Sciatic nerve (tissue), 2 donors: Measurements from ENCODE around the gene GPT2. TPM values are rescaled to one million over a fixed set of nuclear protein-coding genes. Genes with fewer than 3 reads are reported as not detected.

Source experiments
- ATAC-seq: fragments of 200-7000 bp; cut with Tn5 transposase; one replicate; pipeline ENCODE4 v1.9.1; 2020; ENCODE audit warnings: mild to moderate bottlenecking, moderate library complexity
- DNase-seq: peaks from one replicate; pipeline ENCODE4 v3.0.0-alpha.2; 2020; ENCODE audit warnings: low spot score
- intact Hi-C: fragments of 100-400 bp; cut with DNase I; formaldehyde crosslinking; loops from one replicate; pipeline ENCODE4 v1.14.2; 2022
- total RNA-seq: library from RNA; stranded (reverse); fragmentation: NEBNext Ultra II Directional; extraction: Animal tissue kit (Norgen Biotek cat#: 25700); gene quantifications from one replicate; pipeline ENCODE4 v1.2.1, GENCODE V29; 2021
- donor health status: DM: no; HTN: no; CAD: no.
- donor health status: DM: no; HTN: no; CAD: no.

Gene GPT2
- total RNA-seq, 1 donor from 2014 or later: 37.1 TPM

DNA sequence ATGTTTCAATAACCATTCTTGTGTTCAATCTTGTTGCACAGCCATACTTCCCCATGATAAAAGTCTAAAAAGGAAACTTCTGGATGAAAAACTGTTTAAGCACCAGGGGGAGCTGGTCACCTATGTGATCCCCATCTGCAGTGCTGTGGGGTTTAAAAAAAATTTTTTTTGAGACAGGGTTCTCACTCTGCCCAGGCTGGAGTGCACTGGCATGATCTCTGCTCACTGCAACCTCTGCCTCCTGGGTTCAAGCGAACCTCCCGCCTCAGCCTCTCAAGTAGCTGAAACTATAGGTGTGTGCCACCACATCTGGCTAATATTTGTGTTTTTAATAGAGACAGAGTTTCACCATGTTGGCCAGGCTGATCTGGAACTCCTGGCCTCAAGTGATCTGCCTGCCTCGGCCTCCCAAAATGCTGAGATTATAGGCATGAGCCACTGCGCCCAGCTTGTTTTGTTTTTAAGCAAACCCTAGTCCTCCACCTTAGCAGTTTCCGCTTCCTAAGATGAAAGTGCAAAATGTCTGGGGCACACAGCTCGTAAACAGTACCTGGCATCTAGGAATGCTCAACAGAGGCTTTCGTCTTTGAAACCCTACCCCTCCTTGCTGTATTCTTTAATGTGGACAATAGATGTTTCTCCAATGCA is 63.9 kb downstream of the GPT2 start:
- DNase-seq (peak; percentile 19), ATAC-seq (peak; percentile 50)
- intact Hi-C loops: no loop called here

DNA sequence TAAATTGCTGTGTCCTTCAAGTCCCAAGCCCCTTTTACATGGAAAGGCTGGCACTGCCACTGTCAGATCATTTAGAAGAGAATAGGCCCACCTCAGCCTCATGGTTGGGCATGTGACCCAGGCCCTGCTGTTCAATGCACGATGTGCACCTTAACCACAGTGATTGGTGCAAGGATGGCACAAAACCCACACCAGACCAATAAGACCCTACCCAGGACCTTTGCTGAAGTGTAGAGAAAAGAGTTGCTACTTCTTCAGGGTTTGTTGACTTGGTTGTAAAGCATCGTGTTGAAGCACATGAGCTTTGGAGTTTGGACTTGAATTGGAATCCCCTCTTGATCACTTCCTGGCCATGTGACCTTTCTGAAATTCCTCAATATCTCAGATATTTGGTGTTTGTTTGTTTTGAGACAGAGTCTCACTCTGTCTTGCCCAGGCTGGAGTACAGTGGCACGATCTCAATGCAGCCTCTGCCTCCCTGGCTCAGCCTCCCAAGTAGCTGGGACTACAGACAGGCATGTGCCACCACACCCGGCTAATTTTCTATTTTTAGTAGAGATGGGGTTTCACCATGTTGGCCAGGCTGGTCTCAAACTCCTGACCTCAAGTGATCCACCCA is 64.5 kb downstream of the GPT2 start:
- intact Hi-C loops: no loop called here
- ATAC-seq (no peak), DNase-seq (peak; percentile 6)

DNA sequence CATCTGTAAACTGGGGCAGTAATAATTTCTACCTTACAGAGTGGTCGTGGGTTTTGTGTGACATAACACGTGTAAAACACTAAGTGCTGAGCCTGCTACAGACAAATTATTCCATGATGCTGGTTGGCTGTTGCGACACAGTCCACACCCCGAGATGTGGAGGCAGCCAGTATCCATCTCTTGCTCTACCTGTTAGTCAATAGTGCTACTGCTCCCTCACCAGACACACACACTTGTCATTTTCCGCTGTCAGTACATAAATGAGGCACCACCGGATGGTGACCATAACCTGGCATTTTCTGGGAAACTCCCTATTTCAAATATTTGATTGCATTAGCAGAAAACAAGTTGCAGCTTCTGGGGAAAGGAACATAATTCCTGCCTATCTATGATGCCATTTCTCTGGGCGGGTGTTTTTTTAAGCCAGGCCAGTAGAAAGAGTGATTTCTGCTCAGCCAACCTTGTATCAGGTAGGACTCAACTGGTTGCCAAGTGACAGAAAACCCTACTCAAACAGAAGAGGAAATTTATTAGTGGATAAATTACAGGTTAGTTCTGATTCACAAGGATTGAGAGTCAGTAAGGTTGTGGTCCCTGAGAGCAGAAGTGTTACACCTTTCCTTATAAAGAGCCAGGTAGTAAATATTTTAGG is 65.2 kb downstream of the GPT2 start:
- intact Hi-C loops: no loop called here
- peak; percentile 8 for DNase-seq
- no peak for ATAC-seq

DNA sequence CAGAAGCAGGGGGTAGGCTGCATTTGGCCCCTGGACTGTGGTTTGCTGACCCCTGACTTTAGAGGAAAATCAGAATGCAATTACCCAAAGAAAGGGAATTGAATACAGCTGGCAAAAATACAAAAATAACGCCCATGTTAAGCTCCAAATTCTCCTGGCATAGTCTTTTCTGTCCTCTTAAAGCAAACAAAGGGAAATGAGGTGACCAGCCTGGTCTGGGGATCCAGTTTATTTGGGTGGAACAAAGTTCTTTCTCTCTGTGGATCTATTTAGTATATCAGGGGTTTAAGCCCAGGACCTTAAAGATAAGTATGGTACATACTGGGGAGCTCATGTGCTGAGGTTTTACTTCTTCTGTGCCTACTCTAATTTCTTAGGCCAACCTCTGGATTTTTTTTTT is 65.8 kb downstream of the GPT2 start:
- no peak for ATAC-seq
- no peak for DNase-seq
- intact Hi-C loops: no loop called here

DNA sequence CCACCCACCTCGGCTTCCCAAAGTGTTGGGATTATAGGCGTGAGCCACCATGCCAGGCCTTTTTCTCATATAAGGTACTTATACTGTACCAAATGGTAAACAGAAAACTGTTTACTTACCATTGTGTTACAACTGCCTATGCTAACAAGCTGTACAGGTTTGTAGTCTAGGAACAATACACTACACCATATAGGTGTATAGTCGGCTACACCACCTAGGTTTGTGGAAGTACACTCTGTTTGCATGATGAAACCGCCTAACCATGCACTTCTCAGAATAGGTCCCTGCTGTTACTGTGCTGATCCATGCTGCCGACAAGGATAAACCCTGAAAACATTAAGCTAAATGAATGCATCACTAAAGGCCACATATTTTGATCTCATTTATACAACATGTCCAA is 70.4 kb downstream of the GPT2 start:
- intact Hi-C loops: no loop called here
- no peak for DNase-seq
- no peak for ATAC-seq

DNA sequence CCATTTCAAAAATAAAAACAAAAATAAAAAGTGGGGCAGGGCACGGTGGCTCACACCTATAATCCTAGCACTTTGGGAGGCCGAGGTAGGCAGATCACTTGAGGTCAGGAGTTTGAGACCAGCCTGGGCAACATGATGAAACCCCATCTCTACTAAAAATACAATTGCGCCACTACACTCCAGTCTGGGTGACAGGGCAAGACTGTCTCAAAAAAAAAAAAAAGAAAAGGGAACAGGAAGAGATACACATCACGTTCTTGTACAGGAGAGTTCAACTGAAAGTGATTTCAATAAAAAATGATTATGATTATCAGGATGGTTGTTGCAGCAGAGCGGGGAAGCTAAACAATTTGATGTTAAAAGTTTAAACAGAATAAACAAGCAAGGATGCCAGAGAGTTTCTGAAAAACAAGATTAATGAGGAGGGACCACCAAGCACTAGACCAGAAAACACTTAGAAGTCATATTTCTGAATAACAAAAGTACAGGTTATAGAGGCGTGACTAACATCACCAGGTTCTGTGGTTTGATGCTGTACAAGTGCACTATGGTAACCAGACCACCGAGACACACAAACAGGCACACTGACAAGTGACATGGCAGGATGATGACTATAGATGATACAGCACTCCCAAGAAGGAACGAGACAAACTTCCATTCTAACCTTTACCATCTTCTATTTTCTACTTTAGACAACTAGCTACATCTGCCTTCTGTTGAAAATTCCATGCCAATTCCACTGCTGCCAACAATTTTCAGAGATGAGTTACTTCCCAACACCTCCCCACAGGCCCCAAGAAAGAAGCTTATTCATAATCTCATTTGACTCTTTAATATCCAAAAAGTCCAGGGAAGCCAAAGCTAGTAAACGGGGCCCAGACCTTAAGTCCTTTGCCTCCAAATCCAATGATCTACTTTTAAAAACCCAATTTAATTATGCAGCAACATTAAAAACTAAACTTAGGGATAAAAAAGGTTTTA is 77.5 kb downstream of the GPT2 start:
- no peak for DNase-seq
- intact Hi-C loops: no loop called here
- no peak for ATAC-seq

DNA sequence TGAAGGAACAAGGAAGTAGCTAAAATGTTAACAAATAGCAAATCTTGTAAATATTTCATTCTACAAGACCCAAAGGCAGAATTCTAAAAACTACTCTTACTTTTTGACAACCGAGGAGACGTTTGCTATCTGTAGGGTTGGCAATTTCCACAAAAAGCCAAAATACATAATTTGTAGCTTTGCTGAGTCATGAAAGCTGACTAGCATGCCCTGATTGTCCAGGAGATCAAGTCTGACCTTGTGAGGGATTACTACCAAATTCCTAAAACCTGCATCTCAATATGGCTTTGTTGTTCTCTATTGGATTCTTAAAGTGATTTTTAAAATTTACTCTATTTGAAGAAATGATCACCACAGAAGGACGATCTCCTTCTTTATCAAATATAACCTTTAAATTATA is 78.5 kb downstream of the GPT2 start:
- DNase-seq (no peak), ATAC-seq (no peak)
- intact Hi-C loops: no loop called here

DNA sequence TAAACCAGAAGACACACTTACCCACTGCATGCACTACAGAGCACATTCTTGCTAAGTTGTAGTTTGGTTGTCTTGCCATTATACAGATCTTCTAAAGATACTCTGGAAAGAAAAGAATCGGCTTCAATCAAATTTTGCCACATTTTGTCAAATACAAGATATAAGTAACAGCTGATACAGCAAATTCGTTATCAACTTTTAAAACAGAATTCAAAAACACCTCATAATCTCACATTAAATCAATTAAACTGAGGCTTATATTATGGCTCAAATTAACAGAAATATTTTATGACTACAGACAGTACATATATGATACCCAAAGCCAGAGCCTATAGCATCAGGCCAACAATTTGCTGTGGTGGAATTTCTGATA is 83.9 kb downstream of the GPT2 start:
- DNase-seq (no peak), ATAC-seq (no peak)
- intact Hi-C loops: no loop called here

DNA sequence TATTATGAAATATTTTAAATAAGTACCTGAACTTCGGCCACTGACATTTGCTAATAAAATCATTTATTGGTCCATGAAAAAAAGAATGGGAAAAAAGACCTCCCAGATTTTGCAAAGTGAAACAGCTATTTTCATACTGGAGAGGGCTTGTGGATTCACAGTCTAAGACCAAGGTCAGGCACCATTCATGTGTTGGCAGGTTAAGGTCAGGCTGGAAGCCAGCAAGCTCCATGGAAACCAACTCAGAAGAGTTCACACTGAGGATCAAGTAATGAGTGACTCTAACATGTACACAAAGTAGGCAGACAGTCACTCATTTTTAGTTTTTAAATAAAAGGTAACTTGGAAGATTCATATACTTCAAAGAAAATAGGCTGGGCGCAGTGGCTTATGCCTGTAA is 85.9 kb downstream of the GPT2 start:
- DNase-seq: no peak
- no peak for ATAC-seq
- intact Hi-C loops: no loop called here

DNA sequence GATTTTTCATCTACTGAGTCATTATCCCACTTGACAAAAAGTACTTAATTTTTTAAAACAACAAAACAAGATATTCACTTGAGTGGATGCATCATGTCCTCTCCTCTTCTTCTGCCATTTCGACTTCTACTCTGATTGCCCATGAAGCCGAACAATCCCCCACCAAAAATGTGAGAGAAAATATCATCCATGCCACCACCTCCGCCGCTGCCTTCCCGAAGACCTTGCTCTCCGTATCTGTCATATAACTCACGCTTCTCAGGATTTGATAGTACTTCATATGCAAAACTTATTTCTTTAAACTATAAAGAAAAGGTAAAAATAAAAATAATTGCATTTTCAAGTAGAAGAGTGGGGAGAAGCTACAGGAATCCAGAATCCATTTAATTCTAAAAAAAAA is 87.1 kb downstream of the GPT2 start:
- ATAC-seq: no peak
- no peak for DNase-seq
- intact Hi-C loops: no loop called here

DNA sequence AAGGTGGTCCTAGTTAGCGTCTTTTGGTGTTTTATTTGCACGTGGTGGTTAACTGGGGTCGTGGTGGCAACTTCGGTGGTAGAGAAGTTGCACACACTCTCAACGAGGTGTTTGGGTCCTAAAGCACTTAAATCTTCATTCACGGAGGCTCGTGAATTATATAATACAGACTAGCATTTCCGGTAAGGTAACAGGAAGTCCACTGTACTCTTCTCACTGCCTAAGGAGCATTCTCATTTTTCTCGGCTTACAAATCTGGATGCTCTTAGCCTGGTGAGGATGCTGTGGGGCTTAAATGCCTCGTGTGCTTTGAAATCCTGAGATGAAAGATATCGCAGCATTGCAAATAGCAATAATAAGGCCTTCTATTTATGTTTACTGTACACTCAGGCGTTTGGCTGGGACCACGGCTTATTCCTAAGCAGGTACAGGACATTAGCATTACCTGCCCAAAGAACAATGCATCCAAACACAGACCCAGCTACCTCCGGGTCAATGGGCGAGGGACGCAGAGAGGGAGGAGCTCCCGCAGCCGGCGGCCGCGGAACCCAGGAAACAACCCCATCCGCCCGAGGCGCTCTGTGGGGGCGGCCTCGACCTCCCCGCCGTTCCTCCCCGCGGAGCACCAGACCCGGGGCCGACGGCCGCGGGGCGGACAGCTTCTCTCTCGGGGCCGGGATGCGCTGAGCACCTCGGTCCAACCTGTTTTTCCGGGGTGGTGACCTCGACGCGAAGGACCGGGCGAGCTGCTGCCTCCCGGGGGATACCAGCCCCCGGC is 88.5 kb downstream of the GPT2 start:
- peak; percentile 65 for DNase-seq
- intact Hi-C loops: no loop called here

DNA sequence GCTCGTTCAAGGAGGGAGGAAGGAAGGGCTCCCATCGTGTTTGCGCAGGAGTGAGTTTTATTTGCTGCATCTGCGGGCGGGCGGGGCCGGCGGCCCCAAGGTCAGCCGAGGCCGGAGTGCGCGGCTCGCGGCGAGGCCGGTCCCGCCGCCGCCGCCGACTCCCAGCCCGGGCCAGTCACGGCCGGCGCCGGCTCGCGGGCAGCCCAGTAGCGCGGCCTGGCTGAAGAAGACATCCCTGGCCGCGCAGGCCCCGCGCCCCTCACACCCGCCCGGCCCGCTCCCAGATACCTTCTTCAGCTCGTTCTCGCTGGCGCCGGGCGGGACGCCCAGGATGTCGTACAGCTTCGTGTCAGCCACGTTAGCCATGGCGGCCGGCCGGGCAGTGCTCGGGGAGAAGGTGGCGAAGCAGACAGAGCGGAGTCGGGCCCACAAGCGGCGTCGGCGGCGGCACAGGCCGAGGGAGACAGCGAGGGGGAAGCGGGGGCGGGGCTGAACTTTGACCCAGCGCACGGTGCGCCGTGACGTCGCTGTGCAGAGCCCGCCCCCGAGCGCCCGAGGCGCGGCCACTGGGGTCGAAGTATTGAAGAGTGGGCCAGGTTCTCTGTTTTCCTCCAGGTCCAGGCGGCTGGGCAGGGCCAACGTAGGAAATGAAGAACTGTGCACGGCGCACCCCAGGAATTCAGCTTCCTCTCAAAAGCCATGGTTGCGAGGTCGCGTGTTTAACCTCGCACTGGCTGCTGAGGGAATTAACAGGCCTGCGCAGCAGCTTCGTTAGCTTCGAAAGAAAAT is 89.2 kb downstream of the GPT2 start, which contains the start of gene DNAJA2:
DNAJA2 (minus strand) TSS at position 468 of the 789 bp plus-strand sequence; CDS start at position 366, 102 bp downstream.
- DNase-seq: peak; percentile 97
- peak; percentile 100 for ATAC-seq
- intact Hi-C loops: no loop called here

More for the DNA sequence above, 88.5 kb downstream of the GPT2 start:
- ATAC-seq: no peak

DNA sequence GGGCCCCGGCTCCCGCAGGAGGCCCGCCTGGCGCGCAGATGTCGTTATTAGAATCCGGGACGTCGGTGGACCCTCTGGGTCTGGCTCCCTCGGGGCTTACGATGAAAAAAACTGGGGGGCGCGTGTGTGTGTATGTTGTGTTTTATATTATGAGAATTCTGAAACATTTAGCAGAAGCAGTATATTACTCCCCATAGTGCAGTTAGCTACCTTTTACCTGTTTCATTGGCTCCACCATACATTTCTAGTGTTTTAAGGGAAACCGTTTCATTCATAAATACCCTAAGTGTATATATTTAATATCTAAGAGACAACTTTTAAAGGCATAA is 89.8 kb downstream of the GPT2 start:
- ATAC-seq (no peak), DNase-seq (no peak)
- intact Hi-C loops: no loop called here

DNA sequence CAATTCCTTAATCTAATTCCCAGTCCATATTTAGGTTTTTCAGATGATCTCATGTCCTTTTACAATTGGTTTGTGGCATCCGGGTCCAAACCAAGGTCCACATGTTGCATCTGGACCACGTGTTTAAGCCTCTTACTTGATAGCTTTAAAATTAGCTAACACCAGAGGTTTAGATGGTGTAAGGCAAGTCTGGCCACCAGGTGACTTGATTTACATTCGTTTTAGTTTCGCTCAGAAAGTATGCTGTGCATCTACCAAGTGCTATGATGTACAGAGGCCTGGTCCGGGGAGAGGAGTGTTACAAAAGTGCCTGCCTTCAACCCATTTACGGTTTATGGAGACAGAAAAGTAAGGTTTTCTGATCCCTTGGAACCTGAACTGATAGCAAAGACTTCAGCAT is 90.2 kb downstream of the GPT2 start:
- intact Hi-C loops: no loop called here
- DNase-seq (no peak), ATAC-seq (no peak)

DNA sequence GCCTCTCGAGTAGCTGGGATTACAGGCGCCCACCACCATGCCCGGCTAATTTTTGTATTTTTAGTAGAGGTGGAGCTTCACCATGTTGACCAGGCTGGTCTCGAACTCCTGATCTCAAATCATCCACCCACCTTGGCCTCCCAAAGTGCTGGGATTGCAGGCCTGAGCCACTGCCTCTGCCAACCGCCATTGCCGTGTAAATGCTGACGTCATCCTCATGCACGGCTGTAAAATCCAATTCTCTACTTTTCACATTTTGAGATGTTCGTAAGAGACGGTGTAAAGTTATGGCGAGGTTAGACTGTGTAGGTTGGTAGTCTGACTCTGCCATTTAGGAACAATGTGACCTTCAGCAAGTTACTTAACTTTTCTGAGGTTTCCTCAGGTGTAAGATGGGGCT is 91.0 kb downstream of the GPT2 start:
- ATAC-seq: no peak
- intact Hi-C loops: no loop called here
- no peak for DNase-seq

DNA sequence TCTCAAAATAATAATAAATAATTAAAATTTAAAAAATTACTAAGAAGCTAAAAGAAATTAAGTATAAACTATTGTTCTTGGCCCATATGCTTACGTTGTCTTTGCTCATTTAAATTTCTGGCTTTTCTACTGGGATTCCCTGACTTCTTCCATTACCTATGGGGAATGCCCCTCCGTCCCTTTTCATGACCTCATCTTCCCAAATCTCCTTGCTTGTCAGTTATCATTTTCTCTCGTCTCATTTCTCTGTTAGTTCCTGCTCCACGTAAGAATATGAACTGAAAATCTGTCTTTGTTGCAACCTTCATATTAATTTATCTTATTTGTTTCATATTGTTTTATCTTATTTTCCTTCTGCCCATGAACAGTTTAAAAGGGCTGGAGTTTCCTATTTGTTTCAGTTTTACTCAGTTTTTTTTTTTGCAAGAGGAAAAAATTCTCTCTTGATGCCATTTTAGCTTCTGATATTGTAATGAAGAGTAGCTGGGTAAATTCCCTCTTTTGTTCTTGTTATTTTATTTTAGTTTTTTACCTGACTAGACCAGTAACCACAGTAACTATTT is 91.8 kb downstream of the GPT2 start:
- DNase-seq (no peak), ATAC-seq (no peak)
- intact Hi-C loops: no loop called here

DNA sequence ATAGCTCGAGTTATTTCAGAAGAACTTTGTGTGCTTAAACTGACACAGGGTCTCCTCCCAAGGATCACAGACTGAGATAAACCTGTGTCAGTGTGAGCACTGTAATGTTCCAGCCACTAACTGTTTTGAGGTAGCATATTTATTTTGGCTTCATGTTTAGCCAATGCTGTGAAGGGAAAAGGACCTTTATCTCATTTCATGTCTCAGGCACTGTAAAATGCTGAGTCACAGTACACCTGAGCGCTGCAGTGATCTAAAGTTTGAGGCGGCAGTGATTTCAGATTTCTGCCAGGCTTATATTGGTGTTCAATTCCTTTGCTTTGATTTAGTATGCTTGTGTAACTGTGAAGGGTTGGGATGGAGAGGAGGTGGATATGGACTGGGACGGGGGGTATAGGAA is 92.4 kb downstream of the GPT2 start:
- intact Hi-C loops: no loop called here
- ATAC-seq (no peak), DNase-seq (no peak)
